Measurements from ENCODE around the gene ITIH1.

The ITIH1 gene

GRCh38 chr3:52838561-52839267 lies 61.3 kb downstream of the ITIH1 start:
- DNase-seq (ENCODE audit: low spot score): no peak
- TF ChIP-seq CTCF (IDR thresholded peaks at IDR 0.05; ENCODE audit: extremely low read depth, insufficient read depth, missing control alignments): no peak
- in situ Hi-C loops (cut with MboI; ENCODE audit: low pct_unique_long_range_greater_than_20kb, low sequenced_read_pairs, unreplicated experiment): no loop called here

- TF ChIP-seq CTCF (IDR thresholded peaks at IDR 0.05; ENCODE audit: extremely low read depth, insufficient read depth, missing control alignments): no peak
- no peak for DNase-seq (ENCODE audit: low spot score)
- in situ Hi-C loops (cut with MboI; ENCODE audit: low pct_unique_long_range_greater_than_20kb, low sequenced_read_pairs, unreplicated experiment): no loop called here
These were observed 61.8 kb downstream of the ITIH1 start for GRCh38 chr3:52839268-52839575.

- no peak for DNase-seq (ENCODE audit: low spot score)
- in situ Hi-C loops (cut with MboI; ENCODE audit: low pct_unique_long_range_greater_than_20kb, low sequenced_read_pairs, unreplicated experiment): no loop called here
- TF ChIP-seq CTCF (IDR thresholded peaks at IDR 0.05; ENCODE audit: extremely low read depth, insufficient read depth, missing control alignments): no peak
These were observed 62.6 kb downstream of the ITIH1 start for GRCh38 chr3:52839892-52840545.

GRCh38 chr3:52841211-52841980 lies 64.0 kb downstream of the ITIH1 start:
- in situ Hi-C loops (cut with MboI; ENCODE audit: low pct_unique_long_range_greater_than_20kb, low sequenced_read_pairs, unreplicated experiment): no loop called here
- TF ChIP-seq CTCF (IDR thresholded peaks at IDR 0.05; ENCODE audit: extremely low read depth, insufficient read depth, missing control alignments): no peak
- peak; percentile 55 for DNase-seq (ENCODE audit: low spot score)
